ENCODE results near the gene NRXN3. TPM values are rescaled to one million over a fixed set of nuclear protein-coding genes. Genes with fewer than 3 reads are reported as not detected.

NRXN3 gene
- total RNA-seq, 1 donor from 2014 or later, result 0.60 TPM

GRCh38 chr14:78747813-78748212, 577.6 kb downstream of the NRXN3 start:
- ATAC-seq, result no peak

GRCh38 chr14:78752518-78753188, 582.5 kb downstream of the NRXN3 start:
- no peak for ATAC-seq

GRCh38 chr14:78754059-78754458, 583.9 kb downstream of the NRXN3 start:
- no peak for ATAC-seq

GRCh38 chr14:78758333-78758732, 588.2 kb downstream of the NRXN3 start:
- ATAC-seq, result no peak

- ATAC-seq, result no peak
Observed at GRCh38 chr14:78762331-78762730, 592.2 kb downstream of the NRXN3 start.

- no peak for ATAC-seq
Observed at GRCh38 chr14:78763746-78764145, 593.6 kb downstream of the NRXN3 start.

- ATAC-seq, result no peak
Observed at GRCh38 chr14:78764240-78764639, 594.1 kb downstream of the NRXN3 start.

- ATAC-seq, result no peak
Observed at GRCh38 chr14:78764645-78765044, 594.5 kb downstream of the NRXN3 start.

- no peak for ATAC-seq
Observed at GRCh38 chr14:78767436-78767835, 597.3 kb downstream of the NRXN3 start.

GRCh38 chr14:78782551-78782950, 612.4 kb downstream of the NRXN3 start:
- ATAC-seq, result no peak

- no peak for ATAC-seq
Observed at GRCh38 chr14:78785265-78785664, 615.1 kb downstream of the NRXN3 start.

- ATAC-seq, result no peak
Observed at GRCh38 chr14:78788467-78789360, 618.5 kb downstream of the NRXN3 start.

- ATAC-seq, result no peak
Observed at GRCh38 chr14:78790271-78790670, 620.1 kb downstream of the NRXN3 start.

GRCh38 chr14:78798757-78799156, 628.6 kb downstream of the NRXN3 start:
- no peak for ATAC-seq

GRCh38 chr14:78805570-78805969, 635.4 kb downstream of the NRXN3 start:
- ATAC-seq, result no peak

- no peak for ATAC-seq
Observed at GRCh38 chr14:78823035-78823434, 652.9 kb downstream of the NRXN3 start.

- ATAC-seq, result no peak
Observed at GRCh38 chr14:78823516-78823915, 653.3 kb downstream of the NRXN3 start.

- no peak for ATAC-seq
Observed at GRCh38 chr14:78829274-78829673, 659.1 kb downstream of the NRXN3 start.

- no peak for ATAC-seq
Observed at GRCh38 chr14:78834766-78835451, 664.7 kb downstream of the NRXN3 start.

- no peak for ATAC-seq
Observed at GRCh38 chr14:78835909-78836308, 665.7 kb downstream of the NRXN3 start.

GRCh38 chr14:78836777-78837176, 666.6 kb downstream of the NRXN3 start:
- ATAC-seq, result peak; percentile 47

GRCh38 chr14:78838959-78839358, 668.8 kb downstream of the NRXN3 start:
- ATAC-seq, result no peak

GRCh38 chr14:78840898-78841297, 670.7 kb downstream of the NRXN3 start:
- ATAC-seq, result no peak
